Activated CD8-positive, alpha-beta T cell treated with anti-CD3 and anti-CD28 coated beads, Interleukin-2, amount 10 ng/mL, durations not matched to agents 7 days and 5 days (primary cell): Measurements from ENCODE around the gene ZNF644. TPM values are rescaled to one million over a fixed set of nuclear protein-coding genes. Genes with fewer than 3 reads are reported as not detected.
"Not testable (repeated sequence)": the region's sequence is repeated elsewhere in the genome, so short reads cannot be mapped to it uniquely, and the experiment has no call there.

Experiments used
- ATAC-seq: fragments of 150-1000 bp; cut with Tn5 transposase; one replicate; pipeline ENCODE4 v1.10.0; 2021; ENCODE audit warnings: moderate library complexity
- CTCF ChIA-PET: fragments of 350-600 bp; sonication (Branson Sonifier 250); formaldehyde crosslinking; loops from one replicate; lab custom pipeline; 2021; ENCODE audit warnings: antibody characterized with exemption; lab: Charles Lee
- POLR2A ChIA-PET: fragments of 350-600 bp; sonication (Branson Sonifier 250); formaldehyde crosslinking; loops from one replicate; lab custom pipeline; 2021; ENCODE audit warnings: antibody characterized with exemption; lab: Charles Lee
- DNase-seq: peaks from one replicate; pipeline ENCODE4 v3.0.0-alpha.2; 2020
- H3K27ac Mint-ChIP-seq: one replicate; pipeline ENCODE4 v1.8.0; 2021; ENCODE audit warnings: mild to moderate bottlenecking, mixed read lengths
- H3K27me3 Mint-ChIP-seq: one replicate; pipeline ENCODE4 v1.8.0; 2021; ENCODE audit warnings: low read depth, mixed read lengths
- H3K36me3 Mint-ChIP-seq: one replicate; pipeline ENCODE4 v1.8.0; 2021; ENCODE audit warnings: low read depth, mixed read lengths
- H3K4me1 Mint-ChIP-seq: one replicate; pipeline ENCODE4 v1.8.0; 2021; ENCODE audit warnings: low read depth, mixed read lengths
- H3K4me3 Mint-ChIP-seq: one replicate; pipeline ENCODE4 v1.8.0; 2021; ENCODE audit warnings: mild to moderate bottlenecking, mixed read lengths
- H3K9me3 Mint-ChIP-seq: one replicate; pipeline ENCODE4 v1.8.0; 2022; ENCODE audit warnings: mixed read lengths; ENCODE audit not compliant: insufficient read depth
- total RNA-seq, 2 experiments: library from RNA; stranded (reverse); gene quantifications; one replicate each; pipeline ENCODE4 v1.2.3, GENCODE V29; 2021

Gene ZNF644
- total RNA-seq, 2 experiments from 2014 or later, result 49.4 to 52.2 TPM

DNA sequence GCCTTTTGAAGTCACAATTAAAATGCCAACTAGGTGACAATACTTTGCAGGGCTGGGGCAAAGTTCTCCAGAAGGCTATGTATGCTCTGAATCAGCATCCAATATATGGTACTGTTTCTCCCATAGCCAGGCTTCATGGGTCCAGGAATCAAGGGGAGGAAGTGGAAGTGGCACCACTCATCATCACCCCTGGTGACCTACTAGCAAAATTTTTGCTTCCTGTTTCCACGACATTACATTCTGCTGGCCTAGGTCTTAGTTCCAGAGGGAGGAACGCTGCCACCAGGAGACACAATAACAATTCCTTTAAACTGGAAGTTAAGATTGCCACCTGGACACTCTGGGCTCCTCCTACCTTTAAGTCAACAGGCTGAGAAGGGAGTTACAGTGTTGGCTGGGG lies 22.9 kb upstream of the ZNF644 start:
- POLR2A ChIA-PET, H3K27ac Mint-ChIP-seq, H3K36me3 Mint-ChIP-seq, ATAC-seq, H3K27me3 Mint-ChIP-seq, H3K4me1 Mint-ChIP-seq, H3K4me3 Mint-ChIP-seq, CTCF ChIA-PET, H3K9me3 Mint-ChIP-seq, DNase-seq: not testable (repeated sequence)

DNA sequence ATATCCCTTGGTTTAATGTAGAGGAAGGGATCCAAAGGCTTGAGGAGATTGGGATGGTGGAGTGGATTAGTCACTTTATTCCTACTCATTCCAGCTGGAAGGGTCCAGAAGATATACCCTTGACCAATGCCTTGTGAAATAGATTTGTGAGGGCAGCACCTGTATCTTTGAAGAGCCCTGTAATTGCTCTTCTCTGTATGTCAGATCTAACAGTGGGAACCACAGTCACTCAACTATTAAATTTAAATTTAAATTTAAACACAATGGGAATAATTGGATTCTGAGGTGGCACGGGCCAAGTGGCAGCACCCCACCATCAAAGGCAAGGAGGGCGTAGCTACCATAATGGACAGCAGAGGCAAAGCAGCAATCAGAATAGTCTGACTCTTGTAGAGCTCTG lies 20.5 kb upstream of the ZNF644 start:
- ATAC-seq, H3K36me3 Mint-ChIP-seq, H3K9me3 Mint-ChIP-seq, H3K4me1 Mint-ChIP-seq, CTCF ChIA-PET, DNase-seq, H3K4me3 Mint-ChIP-seq, H3K27ac Mint-ChIP-seq, H3K27me3 Mint-ChIP-seq, POLR2A ChIA-PET: not testable (repeated sequence)

DNA sequence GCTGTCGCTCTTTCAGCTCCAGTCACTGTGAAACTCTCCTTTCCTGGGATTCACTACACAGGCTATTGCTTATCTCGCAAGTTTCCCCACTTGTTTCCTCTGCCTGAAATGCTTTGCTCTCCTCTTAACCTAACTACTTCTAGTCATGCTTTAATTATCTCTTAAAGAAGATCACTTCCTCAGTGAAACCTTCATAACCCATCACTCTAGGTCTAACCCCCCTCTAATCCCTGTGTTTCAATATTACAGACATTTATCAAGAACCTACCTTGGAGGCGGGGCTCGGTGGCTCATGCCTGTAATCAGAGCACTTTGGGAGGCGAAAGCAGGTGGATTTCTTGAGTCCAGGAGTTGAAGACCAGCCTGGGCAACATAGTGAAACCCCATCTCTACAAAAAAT lies 16.7 kb upstream of the ZNF644 start:
- POLR2A ChIA-PET, result no interaction called here
- H3K36me3 Mint-ChIP-seq, result no peaks in the 10 kb centered on the region
- CTCF ChIA-PET, result no interaction called here

DNA sequence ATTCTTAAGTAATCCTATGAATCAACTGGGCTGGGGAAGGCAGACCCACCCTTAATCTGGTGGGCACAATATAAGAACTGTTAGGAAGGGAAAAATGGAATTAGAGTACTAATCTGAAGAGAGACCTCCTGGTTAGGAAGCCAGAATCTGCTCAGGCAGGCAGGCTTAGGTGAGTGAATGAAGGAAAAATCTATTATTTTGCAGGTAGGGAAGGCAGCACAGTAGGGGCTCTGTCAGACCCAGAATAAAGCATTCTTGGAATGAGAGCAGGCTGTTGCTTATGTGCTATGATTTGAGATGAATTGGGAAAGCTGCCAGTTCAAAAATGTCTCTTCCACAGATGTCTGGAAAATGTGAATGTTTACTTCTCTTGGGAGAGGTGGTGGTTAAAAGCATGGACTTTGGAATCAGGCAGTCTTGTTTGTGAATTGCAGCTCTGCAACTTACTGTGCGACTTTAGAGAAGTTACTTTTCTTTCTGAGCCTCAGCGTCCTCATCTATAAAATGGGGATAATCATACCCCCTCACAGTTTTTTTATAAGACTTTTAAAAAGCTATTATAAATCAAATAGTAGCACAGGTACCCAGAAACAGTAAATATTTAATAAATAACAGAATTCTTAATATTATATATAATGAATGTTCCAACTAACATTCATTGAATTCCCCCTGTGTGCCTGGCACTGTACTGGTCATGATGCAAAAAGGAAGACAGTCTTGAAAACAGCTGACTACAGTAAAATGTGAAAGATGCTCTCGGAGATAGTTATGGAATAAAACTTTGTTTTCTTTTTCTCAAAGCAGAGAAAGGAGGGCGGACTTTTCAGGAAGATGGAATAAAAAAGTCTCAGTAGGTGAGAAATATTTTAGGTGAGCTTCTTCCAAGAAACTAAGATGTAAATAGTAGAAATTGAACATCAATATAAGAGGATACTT lies 15.3 kb upstream of the ZNF644 start:
- CTCF ChIA-PET, result no interaction called here
- H3K27ac Mint-ChIP-seq, result no peak overlapping the region
- peaks cover 16% of the 10 kb centered on the region for H3K27me3 Mint-ChIP-seq
- ATAC-seq, result no peak
- H3K9me3 Mint-ChIP-seq, result peaks cover 8% of the 10 kb centered on the region
- H3K4me3 Mint-ChIP-seq, result no peak overlapping the region
- H3K36me3 Mint-ChIP-seq, result no peaks in the 10 kb centered on the region
- DNase-seq, result no peak
- H3K4me1 Mint-ChIP-seq, result no peaks in the 10 kb centered on the region
- POLR2A ChIA-PET, result no interaction called here

More for the DNA sequence above, 16.7 kb upstream of the ZNF644 start:
- no peak for ATAC-seq
- Mint-ChIP-seq H3K27me3 (peaks cover 8% of the 10 kb centered on the region), H3K9me3 (peaks cover 8% of the 10 kb centered on the region), H3K27ac (no peak overlapping the region), H3K4me1 (no peaks in the 10 kb centered on the region), H3K4me3 (no peak overlapping the region)
- DNase-seq, result no peak

DNA sequence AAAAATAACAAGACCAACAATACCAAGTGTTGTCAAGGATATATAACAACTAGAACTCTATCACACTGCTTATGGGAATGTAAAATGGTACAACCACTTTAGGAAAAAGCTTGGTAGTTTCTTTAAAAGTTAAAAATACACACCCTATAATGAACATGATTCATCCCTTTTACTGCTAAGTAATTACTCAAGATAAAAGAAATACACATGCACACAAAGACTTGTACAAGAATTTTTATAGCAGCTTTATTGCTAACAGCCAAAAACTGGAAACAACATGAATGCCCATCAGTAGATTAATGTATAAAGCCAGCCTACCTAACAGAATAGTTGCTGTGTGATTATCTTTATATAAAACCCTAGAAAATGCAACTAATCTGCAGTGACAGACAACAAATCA lies 10.5 kb upstream of the ZNF644 start:
- no peak for DNase-seq
- H3K27ac Mint-ChIP-seq, result no peak overlapping the region
- ChIA-PET CTCF (no interaction called here), POLR2A (interaction anchor here (1.4 kb wide), 1 partner anchor 11 kb away, joined by 4 read pairs; the partner anchor contains the start of gene ZNF644)
- peaks cover 20% of the 10 kb centered on the region for H3K27me3 Mint-ChIP-seq
- no peak for ATAC-seq
- H3K4me3 Mint-ChIP-seq, result no peak overlapping the region
- no peaks in the 10 kb centered on the region for H3K4me1 Mint-ChIP-seq
- no peaks in the 10 kb centered on the region for H3K9me3 Mint-ChIP-seq
- no peaks in the 10 kb centered on the region for H3K36me3 Mint-ChIP-seq

DNA sequence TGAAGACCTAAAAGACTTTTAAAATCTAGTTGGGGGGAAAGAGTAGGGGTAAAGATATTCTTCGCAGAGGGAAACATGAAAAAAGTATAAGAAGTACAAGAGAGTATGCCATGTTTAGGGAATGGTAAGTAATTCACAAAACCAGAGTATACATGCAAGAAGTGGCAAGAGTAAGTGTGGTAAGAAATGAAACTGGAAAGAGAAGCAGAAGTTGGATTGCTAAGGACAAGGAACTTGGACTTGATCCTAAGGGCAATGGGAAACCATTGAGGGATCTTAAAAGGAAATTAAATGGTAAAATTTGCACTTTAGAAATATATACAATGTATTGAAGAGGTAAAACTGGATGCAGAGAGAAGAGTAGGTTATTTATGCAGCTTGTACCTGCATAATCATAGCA lies 9.2 kb upstream of the ZNF644 start:
- Mint-ChIP-seq H3K9me3 (no peaks in the 10 kb centered on the region), H3K4me3 (no peak overlapping the region), H3K36me3 (no peaks in the 10 kb centered on the region), H3K27ac (no peak overlapping the region), H3K27me3 (peaks cover 20% of the 10 kb centered on the region), H3K4me1 (no peaks in the 10 kb centered on the region)
- ChIA-PET CTCF (no interaction called here), POLR2A (no interaction called here)
- ATAC-seq (no peak), DNase-seq (no peak)

DNA sequence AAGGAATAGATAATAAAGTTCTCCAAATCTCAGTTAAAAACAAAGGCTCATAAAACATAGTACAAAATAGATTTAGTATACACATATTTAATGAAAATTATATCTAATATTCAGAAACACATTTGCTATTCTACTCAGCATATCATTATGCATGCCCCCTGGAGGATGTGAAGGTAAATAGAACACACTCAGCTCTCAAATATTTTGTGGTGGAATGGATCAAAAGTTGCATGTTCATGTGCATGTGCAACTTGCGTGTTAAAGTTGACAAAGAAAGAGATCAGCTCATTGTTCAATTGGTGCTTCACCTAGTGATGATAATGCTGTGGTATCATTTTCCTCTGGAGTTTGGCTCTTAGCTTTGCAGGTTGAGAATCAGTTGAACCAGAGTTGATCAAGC lies 4.9 kb upstream of the ZNF644 start:
- no peaks in the 10 kb centered on the region for H3K9me3 Mint-ChIP-seq
- H3K4me1 Mint-ChIP-seq, result peaks cover 11% of the 10 kb centered on the region
- ChIA-PET CTCF (interaction anchor here (1.6 to 3.0 kb wide), 2 partner anchors 9 to 139 kb away, joined by 5 to 19 read pairs; no protein-coding TSS in a partner anchor), POLR2A (no interaction called here)
- ATAC-seq (no peak), DNase-seq (no peak)
- no peak overlapping the region for H3K27ac Mint-ChIP-seq
- no peak overlapping the region for H3K4me3 Mint-ChIP-seq
- H3K36me3 Mint-ChIP-seq, result no peaks in the 10 kb centered on the region
- peaks cover 6% of the 10 kb centered on the region for H3K27me3 Mint-ChIP-seq

DNA sequence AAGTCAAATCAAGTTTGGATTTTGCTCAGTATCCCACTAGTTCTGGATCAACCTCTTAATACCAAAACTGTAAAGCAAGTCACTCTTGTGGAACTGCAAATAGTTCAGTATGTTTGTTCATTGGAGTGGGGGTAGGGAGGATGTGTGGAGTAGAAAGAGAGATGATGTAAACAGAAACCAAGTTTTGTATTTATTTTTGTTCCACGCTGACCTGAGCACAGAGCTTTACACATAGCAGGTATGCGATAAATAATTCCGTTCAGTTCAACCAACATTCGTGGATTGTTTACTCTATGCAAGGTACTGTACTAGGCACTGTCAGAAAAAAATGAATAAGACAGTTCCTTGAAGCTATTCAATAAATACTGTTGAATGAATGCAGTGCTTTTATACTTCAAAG lies 4.5 kb upstream of the ZNF644 start:
- Mint-ChIP-seq H3K27me3 (peaks cover 4% of the 10 kb centered on the region), H3K36me3 (no peaks in the 10 kb centered on the region), H3K4me3 (no peak overlapping the region), H3K4me1 (peaks cover 11% of the 10 kb centered on the region), H3K9me3 (no peaks in the 10 kb centered on the region), H3K27ac (no peak overlapping the region)
- CTCF ChIA-PET, result interaction anchor here (3.0 kb wide), 1 partner anchor 9 kb away, joined by 19 read pairs; no protein-coding TSS in a partner anchor
- POLR2A ChIA-PET, result no interaction called here
- no peak for DNase-seq
- no peak for ATAC-seq

DNA sequence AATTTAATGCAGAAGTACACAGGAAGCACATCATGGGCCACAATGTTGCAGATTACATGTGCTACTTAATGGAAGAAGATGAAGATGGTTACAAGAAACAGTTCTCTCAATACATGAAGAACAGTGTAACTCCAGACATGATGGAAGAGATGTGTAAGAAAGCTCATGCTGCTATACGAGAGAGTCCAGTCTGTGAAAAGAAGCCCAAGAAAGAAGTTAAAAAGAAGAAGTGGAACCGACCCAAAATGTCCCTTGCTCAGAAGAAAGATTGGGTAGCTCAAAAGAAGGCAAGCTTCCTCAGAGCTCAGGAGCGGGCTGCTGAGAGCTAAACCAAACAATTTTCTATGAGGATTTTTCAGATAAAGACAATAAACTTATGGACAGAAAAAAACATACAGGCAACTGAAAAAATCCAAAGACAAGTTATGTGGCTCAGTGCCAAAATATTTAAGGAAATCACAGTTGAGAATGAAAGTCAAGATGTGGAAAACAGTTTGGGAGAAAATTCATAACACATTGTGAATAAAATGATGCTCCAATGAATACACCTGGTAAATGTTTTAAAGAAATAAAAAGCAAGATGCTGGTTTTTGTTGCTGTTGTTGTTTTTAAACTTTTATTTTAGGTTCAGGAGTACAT lies 2.8 kb upstream of the ZNF644 start:
- Mint-ChIP-seq H3K36me3 (peaks cover 10% of the 10 kb centered on the region), H3K4me1 (peaks cover 22% of the 10 kb centered on the region), H3K27me3 (no peaks in the 10 kb centered on the region), H3K27ac (no peak overlapping the region), H3K4me3 (no peak overlapping the region), H3K9me3 (no peaks in the 10 kb centered on the region)
- DNase-seq (no peak), ATAC-seq (no peak)
- ChIA-PET POLR2A (no interaction called here), CTCF (no interaction called here)

DNA sequence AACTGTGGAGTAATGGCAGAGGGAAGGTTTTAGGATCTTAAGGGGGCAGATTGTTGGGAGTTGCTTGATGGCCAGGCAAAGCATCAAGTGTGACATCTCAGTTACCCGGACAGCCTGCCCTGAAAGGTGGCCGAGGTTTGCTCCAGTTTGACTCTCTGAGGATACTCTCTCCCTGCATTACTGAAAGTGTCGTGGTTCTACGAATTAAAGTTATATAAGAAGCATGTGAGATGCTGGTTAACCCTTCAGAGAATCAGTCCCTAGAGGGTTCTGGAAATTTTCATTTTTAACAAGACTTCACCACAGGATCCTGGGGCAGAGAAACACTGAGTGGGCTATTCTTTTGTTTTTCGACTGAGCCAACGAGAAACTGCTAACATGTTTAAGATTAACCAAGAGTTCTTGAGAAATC lies 689 bp upstream of the ZNF644 start:
- peaks cover 41% of the 10 kb centered on the region for H3K4me1 Mint-ChIP-seq
- no peaks in the 10 kb centered on the region for H3K9me3 Mint-ChIP-seq
- H3K27ac Mint-ChIP-seq, result peak overlapping the region; percentile 99
- H3K27me3 Mint-ChIP-seq, result no peaks in the 10 kb centered on the region
- CTCF ChIA-PET, result interaction anchor here (1.0 kb wide), 1 partner anchor 301 kb away, joined by 3 read pairs; no protein-coding TSS in a partner anchor
- POLR2A ChIA-PET, result interaction anchor here (0.6 to 1.3 kb wide), 5 partner anchors 13 to 301 kb away, joined by 3 to 8 read pairs (median 4); no protein-coding TSS in a partner anchor
- peaks cover 28% of the 10 kb centered on the region for H3K36me3 Mint-ChIP-seq
- ATAC-seq (no peak), DNase-seq (no peak)
- H3K4me3 Mint-ChIP-seq, result peak overlapping the region; percentile 93

DNA sequence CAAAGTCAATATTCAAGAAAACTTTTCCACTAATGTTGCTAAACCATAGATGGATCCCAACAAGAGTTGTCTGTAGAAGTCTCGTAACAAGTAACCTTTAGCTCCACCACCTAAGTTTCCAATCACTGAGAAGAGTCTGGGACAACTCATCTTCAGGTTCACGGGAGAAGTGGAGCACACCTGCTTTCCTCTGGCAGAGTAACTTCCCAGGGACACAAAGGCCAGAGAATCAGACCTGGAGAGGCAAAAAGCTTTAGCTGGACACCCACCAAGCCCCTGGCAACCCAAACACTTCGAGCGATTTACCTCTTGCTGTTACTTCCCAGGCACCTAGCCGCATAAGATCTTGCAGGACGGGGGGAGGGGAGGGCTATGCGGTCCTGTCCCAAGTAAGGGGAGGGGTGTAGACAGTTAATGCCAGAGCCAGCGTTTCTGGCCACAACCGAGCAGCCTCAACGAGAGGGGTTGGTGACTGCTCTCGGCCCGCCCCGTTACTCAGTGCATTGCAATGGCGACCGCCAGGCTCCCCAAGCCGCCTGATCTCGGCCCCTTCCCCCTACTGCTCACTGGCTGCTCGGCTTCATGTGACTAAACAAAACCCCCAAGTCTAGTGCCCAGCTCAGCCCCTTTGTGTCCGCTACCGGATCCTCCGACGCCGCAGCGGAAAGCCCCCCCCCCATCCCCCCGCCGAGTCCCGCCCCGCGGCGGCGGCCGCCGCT lies 709 bp downstream of the ZNF644 start:
- ChIA-PET CTCF (interaction anchor here (1.3 kb wide), 1 partner anchor 144 kb away, joined by 5 read pairs; no protein-coding TSS in a partner anchor), POLR2A (interaction anchor here (0.6 to 1.3 kb wide), 6 partner anchors 11 to 1822 kb away, joined by 3 to 4 read pairs (median 4); partner anchors contain the start of gene GBP4)
- Mint-ChIP-seq H3K36me3 (peaks cover 31% of the 10 kb centered on the region), H3K4me1 (peaks cover 43% of the 10 kb centered on the region), H3K9me3 (no peaks in the 10 kb centered on the region), H3K4me3 (peak overlapping the region; percentile 94), H3K27me3 (no peaks in the 10 kb centered on the region), H3K27ac (peak overlapping the region; percentile 99)
- DNase-seq, result peak; percentile 77
- peak; percentile 65 for ATAC-seq
